ENCODE results near the gene ACTR2. TPM values are rescaled to one million over a fixed set of nuclear protein-coding genes. Genes with fewer than 3 reads are reported as not detected.

The ACTR2 gene
- total and polyA plus RNA-seq, 11 donors = 28.2 to 216 (median 109) TPM

DNA sequence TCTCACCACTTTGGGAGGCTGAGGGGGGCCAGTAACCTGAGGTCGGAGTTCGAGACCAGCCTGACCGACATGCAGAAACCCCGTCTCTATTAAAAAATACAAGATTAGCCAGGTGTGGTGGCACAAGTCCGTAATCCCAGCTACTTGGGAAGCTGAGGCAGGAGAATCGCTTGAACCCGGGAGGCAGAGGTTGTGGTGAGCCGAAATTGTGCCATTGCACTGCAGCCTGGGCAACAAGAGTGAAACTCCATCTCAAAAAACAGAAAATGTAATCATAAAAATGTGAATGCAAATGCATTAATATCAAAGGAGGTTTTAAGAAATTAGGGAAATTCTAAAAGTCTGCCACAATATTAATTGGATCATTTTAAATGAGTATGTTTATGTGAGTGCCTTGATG lies 45.7 kb downstream of the ACTR2 start:
- Histone ChIP-seq H3K4me3 (no peak overlapping the region), H3K9me3 (no peaks in the 10 kb centered on the region), H3K36me3 (peaks cover 0 to 53% (median 36%) of the 10 kb centered on the region in 9 donors), H3K27ac (no peak overlapping the region), H3K27me3 (no peaks in the 10 kb centered on the region), H3K4me1 (peaks cover 5 to 34% (median 21%) of the 10 kb centered on the region in 12 donors)
- intact Hi-C loops (cut with DNase I) = no loop called here
- 95 to 98% (median 97%) methylated on average over 8 of the region's 8 CpGs for WGBS, 4 donors
- ATAC-seq = no peak
- DNase-seq = no peak
- no peak for TF ChIP-seq POLR2A (IDR thresholded peaks at IDR 0.05)
- TF ChIP-seq, protein P1, sequence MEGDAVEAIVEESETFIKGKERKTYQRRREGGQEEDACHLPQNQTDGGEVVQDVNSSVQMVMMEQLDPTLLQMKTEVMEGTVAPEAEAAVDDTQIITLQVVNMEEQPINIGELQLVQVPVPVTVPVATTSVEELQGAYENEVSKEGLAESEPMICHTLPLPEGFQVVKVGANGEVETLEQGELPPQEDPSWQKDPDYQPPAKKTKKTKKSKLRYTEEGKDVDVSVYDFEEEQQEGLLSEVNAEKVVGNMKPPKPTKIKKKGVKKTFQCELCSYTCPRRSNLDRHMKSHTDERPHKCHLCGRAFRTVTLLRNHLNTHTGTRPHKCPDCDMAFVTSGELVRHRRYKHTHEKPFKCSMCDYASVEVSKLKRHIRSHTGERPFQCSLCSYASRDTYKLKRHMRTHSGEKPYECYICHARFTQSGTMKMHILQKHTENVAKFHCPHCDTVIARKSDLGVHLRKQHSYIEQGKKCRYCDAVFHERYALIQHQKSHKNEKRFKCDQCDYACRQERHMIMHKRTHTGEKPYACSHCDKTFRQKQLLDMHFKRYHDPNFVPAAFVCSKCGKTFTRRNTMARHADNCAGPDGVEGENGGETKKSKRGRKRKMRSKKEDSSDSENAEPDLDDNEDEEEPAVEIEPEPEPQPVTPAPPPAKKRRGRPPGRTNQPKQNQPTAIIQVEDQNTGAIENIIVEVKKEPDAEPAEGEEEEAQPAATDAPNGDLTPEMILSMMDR (IDR thresholded peaks at IDR 0.05) = no peak

DNA sequence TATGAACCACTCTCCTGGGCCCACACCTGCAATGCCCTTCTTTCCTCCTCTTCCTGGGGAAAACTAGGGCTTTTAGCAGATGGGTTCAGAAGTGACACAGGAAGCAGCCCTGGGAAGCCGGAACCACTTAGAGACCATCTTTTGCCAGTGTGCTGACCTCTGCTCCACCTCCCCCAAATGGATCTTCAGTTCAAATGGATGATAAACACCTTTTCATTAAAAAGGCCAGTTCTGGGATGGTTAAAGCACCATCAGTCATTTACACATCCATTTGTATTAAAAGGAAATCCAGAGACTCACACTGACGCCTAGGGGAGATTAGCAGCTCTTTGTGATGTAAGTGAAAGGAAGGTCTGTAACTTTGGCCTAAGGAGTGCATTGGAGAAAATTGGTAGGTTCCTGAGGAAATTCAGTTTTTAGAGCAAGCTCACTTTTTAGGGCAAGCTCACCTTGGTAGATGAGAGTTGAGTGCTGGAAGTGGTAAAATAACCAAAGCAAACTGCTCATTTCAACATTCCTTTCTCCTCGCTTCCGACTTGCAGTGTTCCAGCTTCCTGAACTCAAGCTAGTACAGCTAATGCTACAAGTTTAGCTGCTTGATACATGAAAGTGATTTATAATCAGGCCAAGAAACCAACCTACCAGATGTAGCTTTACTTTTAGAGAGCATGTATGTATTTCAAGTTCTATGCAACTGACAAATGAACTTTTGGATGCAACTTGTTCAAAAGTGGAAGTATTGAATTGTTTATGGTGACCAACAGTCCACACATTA lies 47.7 kb downstream of the ACTR2 start:
- Histone ChIP-seq H3K4me1 (peaks cover 7 to 44% (median 28%) of the 10 kb centered on the region in 12 donors), H3K27ac (peak overlapping the region in 1 of 12 donors; percentile 4), H3K36me3 (peaks cover 0 to 38% (median 23%) of the 10 kb centered on the region in 9 donors), H3K27me3 (no peaks in the 10 kb centered on the region), H3K4me3 (no peak overlapping the region), H3K9me3 (no peaks in the 10 kb centered on the region)
- ATAC-seq (no peak), DNase-seq (no peak)
- intact Hi-C loops (cut with DNase I) = loop anchor here in 5 of 10 donors (5.0 kb wide), 3 partner anchors 97 to 162 kb away; partner anchors contain the start of gene SPRED2 (in 3 of the 5)
- TF ChIP-seq, protein P1 (IDR thresholded peaks at IDR 0.05) = no peak
- no peak for TF ChIP-seq POLR2A (IDR thresholded peaks at IDR 0.05)
- WGBS, 4 donors = 55 to 71% (median 63%) methylated on average over 4 of the region's 4 CpGs

DNA sequence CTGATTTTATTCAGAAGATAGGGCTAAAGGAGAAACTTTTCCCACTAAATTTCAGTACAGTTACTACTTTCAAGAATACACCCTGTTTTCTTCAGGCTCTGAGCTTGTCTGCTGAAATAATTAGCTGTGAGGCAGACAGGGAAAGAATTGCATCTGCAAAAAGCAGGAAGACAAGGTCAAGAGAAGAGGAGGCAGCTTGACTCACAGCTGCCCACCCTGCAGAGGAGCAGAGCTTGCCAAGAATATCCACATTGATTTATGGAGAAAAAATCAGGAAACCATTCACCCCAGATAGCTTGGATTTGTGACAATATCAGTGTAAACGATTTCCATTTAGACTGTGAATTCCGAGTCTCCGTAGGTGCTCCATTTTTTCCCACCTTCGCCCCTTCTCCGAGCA lies 49.0 kb downstream of the ACTR2 start:
- H3K27ac ChIP-seq = peak overlapping the region in 4 of 12 donors; percentile 13 to 47 (median 28)
- DNase-seq = no peak
- 51 to 60% (median 54%) methylated on average over 5 of the region's 5 CpGs for WGBS, 4 donors
- intact Hi-C loops (cut with DNase I) = loop anchor here in 5 of 10 donors (5.0 kb wide), 3 partner anchors 96 to 161 kb away; partner anchors contain the start of gene SPRED2 (in 3 of the 5)
- no peak for TF ChIP-seq POLR2A (IDR thresholded peaks at IDR 0.05)
- TF ChIP-seq, protein P1 (IDR thresholded peaks at IDR 0.05) = no peak
- H3K4me1 ChIP-seq = peaks cover 7 to 44% (median 28%) of the 10 kb centered on the region in 12 donors
- no peaks in the 10 kb centered on the region for H3K9me3 ChIP-seq
- H3K27me3 ChIP-seq = peaks cover 0 to 4% (median 0%) of the 10 kb centered on the region in 9 donors
- H3K36me3 ChIP-seq = peaks cover 0 to 27% (median 17%) of the 10 kb centered on the region in 9 donors
- no peak overlapping the region for H3K4me3 ChIP-seq
- ATAC-seq = peak in 2 of 4 donors; percentile 35 to 46

DNA sequence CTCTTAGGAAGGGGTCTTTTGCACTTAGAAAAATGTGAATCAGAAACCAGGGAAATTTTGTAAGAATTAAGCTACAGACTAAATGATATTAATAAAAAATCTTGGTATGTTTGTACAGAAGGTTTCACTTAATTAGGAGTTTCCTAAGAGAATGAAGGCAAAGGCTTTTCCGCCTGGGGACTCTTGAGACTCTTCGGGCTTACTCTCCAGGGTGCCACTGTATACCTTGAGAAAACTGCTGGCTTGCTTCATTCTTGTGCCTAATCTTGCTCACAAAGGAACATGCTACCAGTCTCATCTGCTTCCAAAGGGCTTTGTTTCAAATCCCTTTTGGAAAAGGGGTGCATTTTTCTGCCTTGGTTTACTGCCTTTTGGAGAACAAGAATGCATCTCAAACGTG lies 49.5 kb downstream of the ACTR2 start:
- no peak for ATAC-seq
- WGBS, 4 donors = 59 to 70% (median 69%) methylated on average over 3 of the region's 3 CpGs
- intact Hi-C loops (cut with DNase I) = loop anchor here in 5 of 10 donors (5.0 kb wide), 3 partner anchors 95 to 160 kb away; partner anchors contain the start of gene SPRED2 (in 3 of the 5)

More for the DNA sequence above, 49.5 kb downstream of the ACTR2 start:
- Histone ChIP-seq H3K27ac (peak overlapping the region in 3 of 12 donors; percentile 25 to 47 (median 31)), H3K9me3 (no peaks in the 10 kb centered on the region), H3K4me1 (peaks cover 7 to 45% (median 28%) of the 10 kb centered on the region in 12 donors), H3K36me3 (peaks cover 0 to 22% (median 12%) of the 10 kb centered on the region in 9 donors), H3K4me3 (no peak overlapping the region), H3K27me3 (peaks cover 0 to 4% (median 0%) of the 10 kb centered on the region in 9 donors)
- DNase-seq = no peak
- TF ChIP-seq POLR2A (IDR thresholded peaks at IDR 0.05) = no peak
- TF ChIP-seq, protein P1 (IDR thresholded peaks at IDR 0.05) = no peak
